Measurements from ENCODE around the gene MTPN. TPM values are rescaled to one million over a fixed set of nuclear protein-coding genes. Genes with fewer than 3 reads are reported as not detected.

MTPN gene
- total and polyA plus RNA-seq, 8 donors = 33.2 to 99.3 (median 59.4) TPM

DNA sequence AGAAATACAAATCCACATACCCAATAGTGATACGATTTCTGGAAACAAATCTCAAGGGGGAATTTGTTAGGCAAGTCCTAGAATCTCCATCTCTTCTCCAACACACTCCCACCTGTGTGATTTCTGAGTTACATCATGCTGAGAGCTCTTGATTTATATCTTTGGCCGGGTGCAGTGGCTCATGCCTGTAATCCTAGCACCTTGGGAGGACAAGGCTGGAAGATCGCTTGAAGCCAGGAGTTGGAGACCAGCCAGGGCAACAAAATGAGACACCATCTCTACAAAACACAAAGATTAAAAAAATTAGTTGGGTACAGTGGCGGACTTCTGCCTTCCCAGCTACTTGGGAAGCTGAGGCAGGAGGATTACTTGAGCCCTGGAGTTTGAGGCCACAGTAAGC, 1.5 kb upstream of the MTPN start:
- H3K36me3 ChIP-seq = peaks cover 0 to 5% (median 0%) of the 10 kb centered on the region in 4 donors
- intact Hi-C loops (cut with DNase I; ENCODE audit: low total_unique reads) = no loop called here
- peaks cover 9 to 46% (median 31%) of the 10 kb centered on the region in 4 donors for H3K4me1 ChIP-seq
- no peaks in the 10 kb centered on the region for H3K9me3 ChIP-seq
- TF ChIP-seq EP300 (IDR thresholded peaks at IDR 0.05) = no peak
- no peak for TF ChIP-seq POLR2A (IDR thresholded peaks at IDR 0.05)
- no peak for TF ChIP-seq POLR2AphosphoS5 (IDR thresholded peaks at IDR 0.05)
- TF ChIP-seq, protein P1, sequence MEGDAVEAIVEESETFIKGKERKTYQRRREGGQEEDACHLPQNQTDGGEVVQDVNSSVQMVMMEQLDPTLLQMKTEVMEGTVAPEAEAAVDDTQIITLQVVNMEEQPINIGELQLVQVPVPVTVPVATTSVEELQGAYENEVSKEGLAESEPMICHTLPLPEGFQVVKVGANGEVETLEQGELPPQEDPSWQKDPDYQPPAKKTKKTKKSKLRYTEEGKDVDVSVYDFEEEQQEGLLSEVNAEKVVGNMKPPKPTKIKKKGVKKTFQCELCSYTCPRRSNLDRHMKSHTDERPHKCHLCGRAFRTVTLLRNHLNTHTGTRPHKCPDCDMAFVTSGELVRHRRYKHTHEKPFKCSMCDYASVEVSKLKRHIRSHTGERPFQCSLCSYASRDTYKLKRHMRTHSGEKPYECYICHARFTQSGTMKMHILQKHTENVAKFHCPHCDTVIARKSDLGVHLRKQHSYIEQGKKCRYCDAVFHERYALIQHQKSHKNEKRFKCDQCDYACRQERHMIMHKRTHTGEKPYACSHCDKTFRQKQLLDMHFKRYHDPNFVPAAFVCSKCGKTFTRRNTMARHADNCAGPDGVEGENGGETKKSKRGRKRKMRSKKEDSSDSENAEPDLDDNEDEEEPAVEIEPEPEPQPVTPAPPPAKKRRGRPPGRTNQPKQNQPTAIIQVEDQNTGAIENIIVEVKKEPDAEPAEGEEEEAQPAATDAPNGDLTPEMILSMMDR (IDR thresholded peaks at IDR 0.05) = no peak
- WGBS, 5 donors = 94 to 96% (median 95%) methylated on average over 4 of the region's 4 CpGs
- no peak overlapping the region for H3K4me3 ChIP-seq
- no peak for DNase-seq
- H3K27me3 ChIP-seq = no peaks in the 10 kb centered on the region
- H3K27ac ChIP-seq = no peak overlapping the region

DNA sequence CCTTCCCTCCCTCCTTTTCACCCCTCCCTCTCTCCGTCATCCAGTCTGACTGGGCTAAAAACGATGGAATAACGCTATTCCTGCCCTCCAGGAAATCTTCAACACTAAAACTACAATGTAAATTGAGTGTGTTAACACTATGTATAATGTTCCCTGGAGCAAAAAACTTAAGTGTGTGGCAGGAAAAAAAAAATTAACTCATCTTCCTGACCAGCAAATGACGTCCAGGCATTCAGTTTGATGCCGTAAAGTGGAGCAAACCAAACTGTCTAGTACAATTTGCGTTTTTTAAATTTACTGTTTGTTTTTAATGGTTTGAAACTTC, 545 bp upstream of the MTPN start:
- H3K27me3 ChIP-seq = no peaks in the 10 kb centered on the region
- peaks cover 9 to 56% (median 40%) of the 10 kb centered on the region in 4 donors for H3K4me1 ChIP-seq
- DNase-seq = no peak
- peak overlapping the region in 4 of 5 donors; percentile 86 to 92 (median 88) for H3K27ac ChIP-seq
- TF ChIP-seq POLR2A (IDR thresholded peaks at IDR 0.05) (no peak), POLR2AphosphoS5 (IDR thresholded peaks at IDR 0.05) (no peak), EP300 (IDR thresholded peaks at IDR 0.05) (no peak)
- TF ChIP-seq, protein P1 (IDR thresholded peaks at IDR 0.05) = no peak
- WGBS, 5 donors = 47 to 70% (median 61%) methylated on average over 6 of the region's 6 CpGs
- intact Hi-C loops (cut with DNase I; ENCODE audit: low total_unique reads) = no loop called here
- peak overlapping the region; percentile 75 to 93 (median 80) for H3K4me3 ChIP-seq
- H3K9me3 ChIP-seq = no peaks in the 10 kb centered on the region
- peaks cover 0 to 8% (median 0%) of the 10 kb centered on the region in 4 donors for H3K36me3 ChIP-seq

DNA sequence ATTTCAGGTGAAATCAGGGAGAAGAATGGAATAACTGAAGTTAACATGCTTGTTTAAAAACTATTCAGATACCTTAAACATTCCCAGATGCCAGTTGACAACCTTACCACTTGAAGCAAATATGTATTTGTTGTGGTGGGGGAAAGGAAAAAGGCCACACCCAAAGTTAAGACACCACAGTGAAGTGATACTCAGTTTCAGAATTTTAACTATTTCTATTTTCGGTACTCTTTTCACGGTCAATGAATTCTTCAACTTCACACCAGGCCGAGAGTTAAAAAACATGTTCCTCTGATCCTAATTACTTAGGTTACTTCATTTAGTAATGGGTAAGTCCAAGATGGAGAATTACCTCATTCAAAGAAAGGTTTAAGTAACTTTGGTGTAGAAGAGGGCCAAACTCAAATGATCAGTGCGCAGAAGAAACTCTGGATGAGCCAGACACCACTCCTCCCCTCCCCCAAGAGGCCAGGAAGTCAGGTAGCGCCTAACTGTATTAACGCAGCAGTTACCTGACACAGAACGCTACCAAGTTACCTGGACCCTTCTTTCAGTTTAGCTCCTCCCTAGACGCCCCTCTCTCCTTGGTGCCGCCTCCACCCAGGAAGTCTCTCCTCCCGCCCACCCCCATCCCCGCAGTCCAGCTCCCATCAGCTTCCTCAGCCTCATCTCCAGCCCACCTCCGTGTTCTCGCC, 700 bp downstream of the MTPN start:
- peaks cover 0 to 8% (median 2%) of the 10 kb centered on the region in 4 donors for H3K36me3 ChIP-seq
- TF ChIP-seq, protein P1 (IDR thresholded peaks at IDR 0.05) = no peak
- TF ChIP-seq EP300 (IDR thresholded peaks at IDR 0.05) (no peak), POLR2A (IDR thresholded peaks at IDR 0.05) (no peak), POLR2AphosphoS5 (IDR thresholded peaks at IDR 0.05) (no peak)
- WGBS, 5 donors = 3 to 6% (median 4%) methylated on average over 13 of the region's 13 CpGs
- intact Hi-C loops (cut with DNase I; ENCODE audit: low total_unique reads) = no loop called here
- H3K27ac ChIP-seq = peak overlapping the region; percentile 72 to 92 (median 87)
- peak overlapping the region; percentile 75 to 93 (median 80) for H3K4me3 ChIP-seq
- peaks cover 9 to 63% (median 47%) of the 10 kb centered on the region in 4 donors for H3K4me1 ChIP-seq
- no peaks in the 10 kb centered on the region for H3K27me3 ChIP-seq
- H3K9me3 ChIP-seq = no peaks in the 10 kb centered on the region
- DNase-seq = no peak

DNA sequence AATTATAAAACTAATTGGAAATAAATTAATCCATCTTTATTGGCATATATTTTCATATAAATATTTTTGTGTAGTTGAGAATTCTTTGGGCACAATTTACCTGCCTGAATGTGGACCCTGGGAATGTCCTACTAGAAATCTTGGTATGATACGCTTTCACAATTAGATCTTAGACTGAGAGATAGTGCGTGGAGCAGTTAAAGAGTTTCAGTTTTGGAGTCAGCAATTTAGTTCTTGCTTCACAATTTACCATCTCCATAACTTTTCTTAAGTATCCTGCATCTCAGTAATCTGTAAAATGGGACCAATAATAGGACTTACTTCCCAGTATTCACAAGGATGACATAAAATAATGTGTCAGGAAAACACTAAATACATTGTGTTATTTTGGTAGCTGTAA, 2.0 kb downstream of the MTPN start:
- Histone ChIP-seq H3K4me3 (peak overlapping the region in 2 of 4 donors; percentile 3 to 76), H3K27ac (no peak overlapping the region), H3K4me1 (peaks cover 9 to 67% (median 49%) of the 10 kb centered on the region in 4 donors), H3K27me3 (no peaks in the 10 kb centered on the region), H3K9me3 (no peaks in the 10 kb centered on the region), H3K36me3 (peaks cover 0 to 8% (median 2%) of the 10 kb centered on the region in 4 donors)
- TF ChIP-seq, protein P1 (IDR thresholded peaks at IDR 0.05) = no peak
- TF ChIP-seq POLR2AphosphoS5 (IDR thresholded peaks at IDR 0.05) (no peak), EP300 (IDR thresholded peaks at IDR 0.05) (no peak), POLR2A (IDR thresholded peaks at IDR 0.05) (no peak)
- intact Hi-C loops (cut with DNase I; ENCODE audit: low total_unique reads) = no loop called here
- DNase-seq = no peak
- 73 to 90% (median 86%) methylated on average over 2 of the region's 2 CpGs for WGBS, 5 donors
